SK-N-SH treated with all-trans-retinoic acid at 6 μM for 48 hours (cell line): ENCODE measurements around the gene GIPC2.

Source experiments
- ARNTL ChIP-seq: fragments of 450-650 bp; formaldehyde crosslinking; IDR thresholded peaks from 2 replicates; pipeline ENCODE4 v1.5.0; 2020; ENCODE audit warnings: low read depth, mild to moderate bottlenecking, moderate library complexity, borderline replicate concordance
- BACH2 ChIP-seq: fragments of 250-450 bp; sonication (Bioruptor Pico); IDR thresholded peaks from 2 replicates; pipeline ENCODE4 v1.9.0; 2021; ENCODE audit warnings: mild to moderate bottlenecking, borderline replicate concordance
- CSDC2 ChIP-seq: fragments of 250-450 bp; sonication (Bioruptor Pico); IDR thresholded peaks from 2 replicates; pipeline ENCODE4 v1.5.0; 2020; ENCODE audit warnings: mild to moderate bottlenecking, moderate library complexity
- OSR1 ChIP-seq: fragments of 250-450 bp; sonication (Bioruptor Pico); IDR thresholded peaks from 2 replicates; pipeline ENCODE4 v1.8.0; 2022; ENCODE audit warnings: moderate library complexity, mild to moderate bottlenecking, inconsistent platforms
- PPARA ChIP-seq: fragments of 250-450 bp; sonication (Bioruptor Pico); IDR thresholded peaks from 2 replicates; pipeline ENCODE4 v1.5.0; 2020; ENCODE audit warnings: mild to moderate bottlenecking, borderline replicate concordance
- RARB ChIP-seq: fragments of 250-450 bp; sonication (Bioruptor Pico); IDR thresholded peaks from 2 replicates; pipeline ENCODE4 v1.8.0; 2021; ENCODE audit warnings: mild to moderate bottlenecking, moderate library complexity
- ZC3H10 ChIP-seq: fragments of 250-450 bp; sonication (Bioruptor Pico); IDR thresholded peaks from 2 replicates; pipeline ENCODE4 v1.5.1; 2021; ENCODE audit warnings: mild to moderate bottlenecking, moderate library complexity
- ZFP3 ChIP-seq: fragments of 250-450 bp; sonication (Bioruptor Pico); IDR thresholded peaks from 2 replicates; pipeline ENCODE4 v1.5.0; 2020; ENCODE audit warnings: mild to moderate bottlenecking, moderate library complexity
- ZFP30 ChIP-seq: fragments of 450-650 bp; formaldehyde crosslinking; IDR thresholded peaks from 2 replicates; pipeline ENCODE4 v1.5.0; 2022; ENCODE audit warnings: mild to moderate bottlenecking, moderate library complexity
- ZNF8 ChIP-seq: fragments of 450-650 bp; formaldehyde crosslinking; IDR thresholded peaks from 2 replicates; pipeline ENCODE4 v1.5.0; 2020; ENCODE audit warnings: mild to moderate bottlenecking, moderate library complexity
- TF ChIP-seq, protein P1 (sequence below): fragments of 250-450 bp; sonication (Bioruptor Pico); IDR thresholded peaks from 2 replicates; pipeline ENCODE4 v1.8.0; 2020; ENCODE audit warnings: mild to moderate bottlenecking, moderate library complexity, borderline replicate concordance
- TF ChIP-seq, protein P2 (sequence below): fragments of 250-450 bp; sonication (Bioruptor Pico); IDR thresholded peaks from 2 replicates; pipeline ENCODE4 v1.5.1; 2021; ENCODE audit warnings: mild to moderate bottlenecking, moderate library complexity
- TF ChIP-seq, protein P3 (sequence below): fragments of 250-450 bp; sonication (Bioruptor Pico); IDR thresholded peaks from 2 replicates; pipeline ENCODE4 v1.8.0; 2021; ENCODE audit warnings: low read depth, mild to moderate bottlenecking, moderate library complexity, borderline replicate concordance
- TF ChIP-seq, protein P4 (sequence below): fragments of 250-450 bp; sonication (Bioruptor Pico); IDR thresholded peaks from 2 replicates; pipeline ENCODE4 v1.5.0; 2020; ENCODE audit warnings: mild to moderate bottlenecking, moderate library complexity

DNA sequence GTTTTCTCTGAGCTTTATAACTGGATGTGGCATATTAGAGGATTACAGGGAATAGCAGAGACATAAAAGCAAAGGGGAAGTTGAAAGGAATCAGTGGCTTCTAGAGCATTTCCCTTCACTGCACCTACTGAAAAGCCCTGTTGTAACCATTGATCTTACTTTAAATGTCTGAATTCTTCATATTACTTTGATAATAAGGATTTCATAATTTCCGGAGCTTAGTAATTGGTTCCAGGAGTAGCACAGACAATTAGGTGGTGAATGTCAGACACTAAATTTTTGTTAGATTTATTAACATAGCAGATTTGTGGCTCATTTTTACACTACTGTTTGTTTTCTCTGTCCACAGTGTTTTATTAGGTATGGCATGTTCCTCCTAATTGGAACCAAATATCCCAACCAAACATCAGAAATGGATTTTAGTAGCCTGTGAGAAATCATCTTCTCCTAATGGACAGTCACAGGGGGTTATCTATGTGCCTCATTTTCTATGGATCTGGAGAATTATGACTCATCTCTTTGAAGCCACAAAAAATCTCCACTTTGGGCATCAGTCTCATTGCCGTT lies 100.5 kb downstream of the GIPC2 start:
- TF ChIP-seq ZFP3 (CRISPR knock-in tag) (no peak), RARB (CRISPR knock-in tag) (peak; percentile 82), BACH2 (CRISPR knock-in tag) (no peak), ARNTL (CRISPR knock-in tag) (no peak), PPARA (CRISPR knock-in tag) (no peak), ZC3H10 (CRISPR knock-in tag) (peak; percentile 87), CSDC2 (no peak), ZFP30 (no peak), ZNF8 (no peak), OSR1 (0 out of 2 replicates have a peak, but pooled peaks have one; percentile 33)
- TF ChIP-seq, protein P1, sequence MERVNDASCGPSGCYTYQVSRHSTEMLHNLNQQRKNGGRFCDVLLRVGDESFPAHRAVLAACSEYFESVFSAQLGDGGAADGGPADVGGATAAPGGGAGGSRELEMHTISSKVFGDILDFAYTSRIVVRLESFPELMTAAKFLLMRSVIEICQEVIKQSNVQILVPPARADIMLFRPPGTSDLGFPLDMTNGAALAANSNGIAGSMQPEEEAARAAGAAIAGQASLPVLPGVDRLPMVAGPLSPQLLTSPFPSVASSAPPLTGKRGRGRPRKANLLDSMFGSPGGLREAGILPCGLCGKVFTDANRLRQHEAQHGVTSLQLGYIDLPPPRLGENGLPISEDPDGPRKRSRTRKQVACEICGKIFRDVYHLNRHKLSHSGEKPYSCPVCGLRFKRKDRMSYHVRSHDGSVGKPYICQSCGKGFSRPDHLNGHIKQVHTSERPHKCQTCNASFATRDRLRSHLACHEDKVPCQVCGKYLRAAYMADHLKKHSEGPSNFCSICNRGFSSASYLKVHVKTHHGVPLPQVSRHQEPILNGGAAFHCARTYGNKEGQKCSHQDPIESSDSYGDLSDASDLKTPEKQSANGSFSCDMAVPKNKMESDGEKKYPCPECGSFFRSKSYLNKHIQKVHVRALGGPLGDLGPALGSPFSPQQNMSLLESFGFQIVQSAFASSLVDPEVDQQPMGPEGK (CRISPR knock-in tag): peak; percentile 34; the same call in 1 of the 2 replicates
- TF ChIP-seq, protein P2, sequence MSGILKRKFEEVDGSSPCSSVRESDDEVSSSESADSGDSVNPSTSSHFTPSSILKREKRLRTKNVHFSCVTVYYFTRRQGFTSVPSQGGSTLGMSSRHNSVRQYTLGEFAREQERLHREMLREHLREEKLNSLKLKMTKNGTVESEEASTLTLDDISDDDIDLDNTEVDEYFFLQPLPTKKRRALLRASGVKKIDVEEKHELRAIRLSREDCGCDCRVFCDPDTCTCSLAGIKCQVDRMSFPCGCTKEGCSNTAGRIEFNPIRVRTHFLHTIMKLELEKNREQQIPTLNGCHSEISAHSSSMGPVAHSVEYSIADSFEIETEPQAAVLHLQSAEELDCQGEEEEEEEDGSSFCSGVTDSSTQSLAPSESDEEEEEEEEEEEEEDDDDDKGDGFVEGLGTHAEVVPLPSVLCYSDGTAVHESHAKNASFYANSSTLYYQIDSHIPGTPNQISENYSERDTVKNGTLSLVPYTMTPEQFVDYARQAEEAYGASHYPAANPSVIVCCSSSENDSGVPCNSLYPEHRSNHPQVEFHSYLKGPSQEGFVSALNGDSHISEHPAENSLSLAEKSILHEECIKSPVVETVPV (CRISPR knock-in tag): no peak
- TF ChIP-seq, protein P3, sequence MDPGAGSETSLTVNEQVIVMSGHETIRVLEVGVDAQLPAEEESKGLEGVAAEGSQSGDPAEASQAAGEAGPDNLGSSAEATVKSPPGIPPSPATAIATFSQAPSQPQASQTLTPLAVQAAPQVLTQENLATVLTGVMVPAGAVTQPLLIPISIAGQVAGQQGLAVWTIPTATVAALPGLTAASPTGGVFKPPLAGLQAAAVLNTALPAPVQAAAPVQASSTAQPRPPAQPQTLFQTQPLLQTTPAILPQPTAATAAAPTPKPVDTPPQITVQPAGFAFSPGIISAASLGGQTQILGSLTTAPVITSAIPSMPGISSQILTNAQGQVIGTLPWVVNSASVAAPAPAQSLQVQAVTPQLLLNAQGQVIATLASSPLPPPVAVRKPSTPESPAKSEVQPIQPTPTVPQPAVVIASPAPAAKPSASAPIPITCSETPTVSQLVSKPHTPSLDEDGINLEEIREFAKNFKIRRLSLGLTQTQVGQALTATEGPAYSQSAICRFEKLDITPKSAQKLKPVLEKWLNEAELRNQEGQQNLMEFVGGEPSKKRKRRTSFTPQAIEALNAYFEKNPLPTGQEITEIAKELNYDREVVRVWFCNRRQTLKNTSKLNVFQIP (CRISPR knock-in tag): peak; percentile 87; the same call in 1 of the 2 replicates
- TF ChIP-seq, protein P4, sequence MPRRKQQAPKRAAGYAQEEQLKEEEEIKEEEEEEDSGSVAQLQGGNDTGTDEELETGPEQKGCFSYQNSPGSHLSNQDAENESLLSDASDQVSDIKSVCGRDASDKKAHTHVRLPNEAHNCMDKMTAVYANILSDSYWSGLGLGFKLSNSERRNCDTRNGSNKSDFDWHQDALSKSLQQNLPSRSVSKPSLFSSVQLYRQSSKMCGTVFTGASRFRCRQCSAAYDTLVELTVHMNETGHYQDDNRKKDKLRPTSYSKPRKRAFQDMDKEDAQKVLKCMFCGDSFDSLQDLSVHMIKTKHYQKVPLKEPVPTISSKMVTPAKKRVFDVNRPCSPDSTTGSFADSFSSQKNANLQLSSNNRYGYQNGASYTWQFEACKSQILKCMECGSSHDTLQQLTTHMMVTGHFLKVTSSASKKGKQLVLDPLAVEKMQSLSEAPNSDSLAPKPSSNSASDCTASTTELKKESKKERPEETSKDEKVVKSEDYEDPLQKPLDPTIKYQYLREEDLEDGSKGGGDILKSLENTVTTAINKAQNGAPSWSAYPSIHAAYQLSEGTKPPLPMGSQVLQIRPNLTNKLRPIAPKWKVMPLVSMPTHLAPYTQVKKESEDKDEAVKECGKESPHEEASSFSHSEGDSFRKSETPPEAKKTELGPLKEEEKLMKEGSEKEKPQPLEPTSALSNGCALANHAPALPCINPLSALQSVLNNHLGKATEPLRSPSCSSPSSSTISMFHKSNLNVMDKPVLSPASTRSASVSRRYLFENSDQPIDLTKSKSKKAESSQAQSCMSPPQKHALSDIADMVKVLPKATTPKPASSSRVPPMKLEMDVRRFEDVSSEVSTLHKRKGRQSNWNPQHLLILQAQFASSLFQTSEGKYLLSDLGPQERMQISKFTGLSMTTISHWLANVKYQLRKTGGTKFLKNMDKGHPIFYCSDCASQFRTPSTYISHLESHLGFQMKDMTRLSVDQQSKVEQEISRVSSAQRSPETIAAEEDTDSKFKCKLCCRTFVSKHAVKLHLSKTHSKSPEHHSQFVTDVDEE: no peak
